Activated CD4-positive, CD25-positive, alpha-beta regulatory T cell treated with anti-CD3 and anti-CD28 coated beads, Interleukin-2, amount 50 U/mL, for 72 hours (primary cell): ENCODE measurements around the gene CDIPT.
"Not testable (repeated sequence)": the region's sequence is repeated elsewhere in the genome, so short reads cannot be mapped to it uniquely, and the experiment has no call there.

Source experiments
- DNase-seq: peaks from one replicate; pipeline ENCODE4 v3.0.0; 2021

Gene CDIPT

GRCh38 chr16:29894352-29894751 is 31.3 kb upstream of the CDIPT start:
- no peak for DNase-seq

DNA sequence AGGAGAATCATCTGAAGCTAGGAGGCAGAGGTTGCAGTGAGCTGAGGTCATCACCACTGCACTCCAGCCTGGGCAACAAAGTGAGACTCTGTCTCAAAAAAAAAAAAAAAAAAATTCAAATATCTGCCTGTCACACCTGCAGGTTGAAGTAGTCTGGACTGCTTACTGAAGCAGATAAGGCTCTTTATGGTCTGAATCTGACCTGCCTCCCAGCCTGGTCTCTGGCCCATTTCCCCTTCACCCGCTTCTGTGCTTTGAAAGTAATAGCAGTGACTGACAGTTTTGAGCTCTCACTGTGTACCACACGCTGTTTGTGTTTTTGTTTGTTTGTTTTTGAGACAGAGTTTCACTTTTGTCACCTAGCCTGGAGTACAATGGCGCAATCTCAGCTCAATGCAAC is 30.5 kb upstream of the CDIPT start:
- no peak for DNase-seq

- no peak for DNase-seq
Measured at GRCh38 chr16:29892458-29892813, 29.4 kb upstream of the CDIPT start.

- no peak for DNase-seq
Measured at GRCh38 chr16:29891525-29892457, 28.8 kb upstream of the CDIPT start.

GRCh38 chr16:29889372-29889771 is 26.3 kb upstream of the CDIPT start:
- not testable (repeated sequence) for DNase-seq

DNA sequence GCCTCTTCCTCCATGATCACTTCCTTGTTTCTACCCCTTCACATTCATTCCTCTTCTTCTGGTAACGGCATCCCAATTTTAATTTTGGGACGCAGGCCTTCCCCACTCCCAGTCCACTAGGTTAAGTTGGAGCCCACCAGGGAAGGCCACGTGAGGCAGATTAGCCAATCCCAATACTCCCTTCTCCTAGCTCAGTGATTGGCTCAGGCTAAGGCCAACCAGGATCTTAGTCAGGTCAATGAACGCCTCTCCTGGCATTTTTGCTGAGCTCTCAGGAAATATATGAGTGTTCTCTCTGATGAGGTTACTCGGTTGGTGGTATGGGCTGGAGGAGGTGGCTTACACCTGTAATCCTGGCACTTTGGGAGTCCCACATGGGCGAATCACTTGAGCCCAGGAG is 21.0 kb upstream of the CDIPT start:
- DNase-seq, result no peak

DNA sequence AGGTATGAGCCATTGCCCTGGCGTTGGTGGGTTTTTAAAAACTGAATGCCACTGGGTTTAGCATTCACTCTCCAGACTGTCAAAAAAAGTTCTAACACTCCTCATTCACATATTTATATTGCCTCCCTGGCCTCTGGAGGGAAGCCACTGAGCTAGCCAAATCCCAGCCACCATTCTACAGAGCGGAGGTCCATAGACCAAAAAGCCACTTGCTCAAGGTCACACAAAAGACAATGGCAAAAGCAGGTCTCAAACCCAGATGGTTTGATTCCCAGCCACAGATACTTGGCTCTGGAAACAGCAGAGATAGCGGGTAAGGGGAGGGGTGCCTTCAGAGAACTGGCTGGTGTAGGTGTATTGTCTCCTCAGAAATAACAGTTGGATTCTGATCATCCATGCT is 18.0 kb upstream of the CDIPT start:
- no peak for DNase-seq

- DNase-seq, result no peak
Measured at GRCh38 chr16:29878172-29878571, 15.1 kb upstream of the CDIPT start.

- peak; percentile 71 for DNase-seq
Measured at GRCh38 chr16:29877266-29877961, 14.4 kb upstream of the CDIPT start.

GRCh38 chr16:29876594-29877249 is 13.7 kb upstream of the CDIPT start:
- DNase-seq, result no peak

DNA sequence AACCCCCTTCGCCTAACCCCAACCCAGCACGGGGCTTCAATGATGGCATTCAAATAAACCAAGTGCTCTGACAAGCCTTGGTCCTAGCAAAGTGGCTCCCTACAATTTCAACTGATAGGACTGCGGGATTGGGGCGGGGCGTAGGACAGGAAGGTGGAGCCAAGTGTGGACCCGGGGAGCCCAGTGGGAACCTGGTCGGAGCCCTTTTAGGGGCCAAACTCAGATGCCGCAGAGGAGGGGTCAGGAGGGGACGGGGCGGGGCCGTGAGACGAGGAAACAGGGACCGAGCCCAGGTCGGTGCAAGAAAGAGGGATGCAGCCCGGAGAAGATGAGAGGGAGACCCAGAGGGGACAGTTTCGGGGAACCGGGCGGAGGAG is 13.2 kb upstream of the CDIPT start:
- DNase-seq, result no peak

DNA sequence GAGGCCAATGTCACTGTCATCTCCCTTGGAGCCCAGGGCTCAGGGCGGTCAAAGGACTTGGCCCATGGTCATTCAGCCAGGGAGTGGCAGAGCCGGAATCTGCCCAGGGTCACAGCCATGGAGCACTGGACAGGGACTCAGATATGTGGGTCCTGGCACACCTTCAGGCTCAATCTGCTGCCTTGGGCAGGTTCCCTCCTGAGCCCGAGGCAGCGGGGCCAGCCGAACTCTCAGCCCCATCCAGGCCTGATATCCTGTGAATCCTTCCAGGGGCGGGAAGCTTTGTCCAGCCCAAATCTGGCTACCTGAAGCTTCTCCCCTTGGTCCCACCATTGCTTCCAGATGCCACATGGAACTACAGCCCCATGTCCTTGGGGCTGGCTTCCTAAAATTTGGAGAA is 12.2 kb upstream of the CDIPT start:
- no peak for DNase-seq

DNA sequence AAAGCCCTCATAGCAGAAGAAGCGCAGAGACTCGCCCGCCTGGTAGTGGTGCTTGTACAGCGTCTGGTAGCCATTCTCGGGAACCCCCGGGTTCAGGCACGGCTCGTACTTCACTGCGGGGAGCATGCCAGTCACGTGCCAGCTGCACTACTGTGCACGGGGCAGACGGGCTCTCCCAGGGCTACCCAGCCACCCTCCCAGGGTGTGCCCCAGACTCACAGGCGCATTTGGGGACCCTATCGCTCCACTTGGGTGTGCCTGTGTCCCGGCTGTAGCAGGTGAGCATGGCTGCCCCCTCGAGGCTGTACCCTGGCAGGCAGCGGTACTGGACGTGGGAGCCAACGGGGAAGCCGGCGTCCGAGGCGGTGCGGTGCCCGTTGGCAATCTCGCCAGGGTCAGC is 10.3 kb upstream of the CDIPT start:
- no peak for DNase-seq

DNA sequence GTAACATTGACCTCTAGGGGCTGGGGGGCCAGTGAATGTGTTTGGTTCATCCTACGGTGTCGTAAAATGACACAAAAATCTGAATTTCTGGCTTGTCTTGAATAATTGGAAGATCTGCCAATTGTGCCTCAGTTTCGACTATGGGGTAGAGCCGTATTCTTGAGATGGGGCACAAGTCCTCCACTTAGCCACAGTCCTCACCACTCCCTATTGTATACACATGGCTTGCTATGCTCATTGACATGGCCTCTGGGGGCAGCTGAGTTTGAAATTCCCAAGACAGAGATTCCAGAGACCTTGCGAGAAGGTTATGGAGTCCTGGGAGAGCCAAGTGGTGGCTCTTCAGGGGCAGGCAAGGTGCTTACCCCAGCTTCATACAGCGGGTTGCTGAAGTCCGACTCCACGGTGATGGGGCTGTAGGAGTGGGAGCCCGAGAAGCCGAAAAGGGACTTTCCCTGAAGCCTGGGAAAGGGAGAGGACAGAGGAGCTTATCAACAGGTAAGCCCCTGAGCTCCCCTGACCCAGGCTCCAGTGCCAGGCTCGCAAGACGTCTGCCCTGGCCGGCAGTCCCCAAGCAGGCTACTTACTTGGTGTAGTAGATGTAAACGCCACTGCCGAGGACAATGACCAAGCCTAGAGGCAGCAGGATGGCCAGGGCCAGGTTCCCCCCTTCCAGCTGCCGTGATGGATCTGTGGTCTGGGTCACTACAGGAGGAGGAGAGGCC is 9.0 kb upstream of the CDIPT start:
- DNase-seq, result no peak

DNA sequence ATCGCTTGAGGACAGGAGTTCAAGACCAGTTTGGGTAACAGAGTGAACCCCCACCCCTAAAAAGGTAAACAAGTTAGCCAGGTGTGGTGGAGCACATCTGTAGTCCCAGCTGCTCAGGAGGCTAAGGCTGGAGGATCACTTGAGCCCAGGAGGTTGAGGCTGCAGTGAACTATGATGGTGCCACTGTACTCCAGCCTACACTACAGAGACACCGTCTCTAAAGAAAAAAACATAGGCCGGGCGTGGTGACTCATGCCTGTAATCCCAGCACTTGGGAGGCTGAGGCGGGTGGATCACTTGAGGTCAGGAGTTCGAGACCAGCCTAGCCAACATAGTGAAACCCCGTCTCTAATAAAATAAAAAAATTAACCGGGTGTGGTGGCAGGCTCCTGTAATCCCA is 6.0 kb upstream of the CDIPT start:
- not testable (repeated sequence) for DNase-seq

DNA sequence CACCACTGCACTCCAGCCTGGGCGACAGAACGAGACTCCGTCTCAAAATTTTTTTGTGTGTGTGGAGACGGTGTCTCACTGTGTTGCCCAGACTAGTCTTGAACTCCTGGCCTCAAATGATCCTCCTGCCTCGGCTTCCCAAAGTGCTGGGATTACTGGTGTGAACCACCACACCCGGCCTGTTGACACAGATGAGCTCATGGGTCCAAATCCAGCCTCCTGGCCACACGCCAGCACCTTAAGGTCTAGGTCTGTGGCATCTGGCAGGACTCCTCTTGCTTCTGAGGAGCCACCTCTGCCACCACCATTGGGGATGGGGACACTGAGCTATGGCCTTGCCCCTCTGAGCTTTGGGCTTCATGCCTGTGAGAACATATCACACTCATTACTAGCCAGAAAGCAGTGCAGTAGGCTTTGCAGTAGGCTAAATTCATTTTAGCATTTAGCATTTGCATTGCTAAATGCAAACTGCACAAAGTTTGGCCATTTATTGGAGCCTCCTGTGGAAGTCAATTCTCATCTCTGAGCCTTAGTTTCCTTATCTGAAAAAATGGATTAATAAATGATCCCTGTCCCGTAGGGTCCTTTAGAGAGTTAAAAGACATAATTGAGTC is 5.5 kb upstream of the CDIPT start:
- DNase-seq, result no peak

DNA sequence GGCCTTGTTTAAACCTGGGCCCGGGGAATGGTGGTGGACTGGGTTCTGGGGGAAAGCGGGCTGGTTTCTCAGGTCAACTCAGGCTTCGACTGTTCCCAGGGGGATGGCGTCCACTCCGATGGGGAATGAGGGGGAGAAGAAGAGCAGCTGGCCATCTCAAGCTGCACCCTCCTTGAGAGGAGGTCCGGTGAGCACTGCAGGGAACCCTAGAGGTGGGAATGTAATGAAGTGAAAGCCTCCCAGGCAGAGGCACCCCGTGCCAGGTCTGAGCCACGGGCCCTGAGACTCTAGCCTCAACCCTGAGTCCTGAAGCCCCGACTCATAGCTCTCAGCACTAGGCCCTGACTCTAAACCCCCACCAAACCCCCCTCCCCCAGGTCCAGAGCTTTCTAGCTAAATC is 1.2 kb upstream of the CDIPT start:
- no peak for DNase-seq

DNA sequence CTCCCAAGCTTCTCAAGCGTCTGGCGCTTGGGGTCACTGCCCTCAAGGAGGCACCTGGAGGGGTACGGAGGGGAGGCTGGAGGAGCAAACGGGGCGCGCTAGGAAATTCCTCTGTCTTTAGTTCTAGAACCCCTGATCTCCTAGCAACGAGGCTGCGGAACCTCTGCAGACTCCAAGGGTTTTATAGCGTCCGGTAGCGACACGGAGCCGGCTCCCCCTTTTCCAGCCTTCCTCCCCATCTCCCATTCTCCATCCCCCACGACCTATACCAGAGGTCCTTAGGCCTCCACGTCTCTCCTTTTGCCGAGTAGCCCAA is 601 bp upstream of the CDIPT start:
- no peak for DNase-seq

GRCh38 chr16:29862383-29862883 is 593 bp downstream of the CDIPT start:
- DNase-seq, result no peak

DNA sequence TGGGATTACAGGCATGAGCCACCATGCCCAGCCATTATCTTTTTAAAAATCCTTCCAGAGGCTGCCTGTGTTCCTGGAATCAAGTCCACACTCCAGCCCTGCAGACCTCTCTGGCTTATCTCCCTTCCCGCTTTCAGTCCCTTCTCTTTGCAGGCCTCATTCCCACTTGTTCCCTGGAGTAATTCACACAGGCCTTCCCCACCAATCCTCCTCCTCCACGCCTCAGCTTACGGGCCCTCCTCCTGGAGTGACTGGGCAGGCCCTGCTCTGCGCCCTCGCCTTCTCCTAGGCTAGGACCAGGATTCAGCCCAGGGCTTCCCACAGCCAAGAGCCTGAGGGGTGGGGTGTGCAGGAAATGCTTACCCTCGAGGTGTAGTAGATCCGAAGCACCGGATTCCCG is 2.8 kb downstream of the CDIPT start:
- DNase-seq, result no peak

DNA sequence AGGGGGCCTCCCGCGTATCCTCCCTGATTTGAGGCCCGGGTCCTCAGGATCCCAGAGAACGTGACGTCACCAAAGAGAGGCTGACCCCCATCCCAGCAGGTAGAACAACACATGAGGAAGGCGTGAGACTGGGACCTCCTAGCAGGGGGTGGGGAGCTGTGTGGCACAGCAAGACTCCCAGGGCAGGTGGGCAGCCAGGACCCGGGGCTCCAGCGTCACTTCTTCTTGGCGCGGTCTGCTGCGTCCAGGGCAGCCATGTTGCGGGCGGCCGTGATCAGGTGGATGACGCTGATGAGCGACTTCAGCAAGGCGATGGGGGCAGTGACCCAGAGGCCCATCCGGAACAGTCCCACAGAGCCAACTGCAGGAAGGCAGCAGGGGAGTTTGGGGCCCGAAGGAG is 4.1 kb downstream of the CDIPT start:
- DNase-seq, result no peak

DNA sequence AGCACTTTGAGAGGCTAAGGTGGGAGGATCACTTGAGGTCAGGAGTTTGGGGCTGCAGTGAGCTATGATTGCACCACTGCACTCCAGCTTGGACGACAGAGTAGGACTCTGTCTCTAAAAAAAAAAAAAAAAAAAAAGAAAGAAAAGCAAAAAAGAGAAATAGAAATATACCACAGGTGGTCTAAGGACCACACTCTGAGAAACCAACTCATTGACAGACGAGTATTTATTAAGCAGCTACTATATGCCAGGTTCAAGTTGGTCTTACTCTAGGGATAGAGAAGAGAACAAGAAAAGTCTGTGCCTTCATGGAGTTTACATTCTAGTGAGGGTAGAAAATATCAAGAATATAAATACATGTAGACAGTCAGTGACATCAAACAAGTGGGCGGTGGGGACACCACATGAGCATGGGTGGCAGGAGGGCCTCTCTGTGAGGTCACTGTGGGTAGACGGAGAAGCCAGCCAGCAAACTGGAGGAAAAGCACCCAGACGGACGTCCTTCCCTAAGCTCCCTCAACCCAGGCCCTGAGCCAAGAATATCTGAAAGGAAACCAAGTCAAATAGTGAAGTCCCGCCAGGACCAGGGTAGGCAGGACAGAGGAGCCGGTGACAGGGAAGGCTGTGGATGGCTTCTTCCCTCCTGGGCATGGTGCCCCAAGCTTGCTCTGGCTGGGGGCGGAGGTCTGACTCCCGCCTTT is 4.7 kb downstream of the CDIPT start:
- DNase-seq, result no peak
